ENCODE measurements around the gene TMEM132E. TPM values are rescaled to one million over a fixed set of nuclear protein-coding genes. Genes with fewer than 3 reads are reported as not detected.
A peak's percentile ranks its signal among the peaks of the same experiment; 100 is the strongest.

Gene TMEM132E
- total and polyA plus RNA-seq, 2 of the 4 experiments (the other 2 are of a cell fraction): not detected

- in situ Hi-C loops (cut with MboI; ENCODE audit: low sequenced_read_pairs): no loop called here
- Histone ChIP-seq H3K4me1 (ENCODE audit: control insufficient read depth, insufficient read depth, low read length) (no peaks in the 10 kb centered on the region), H4K5ac (ENCODE audit: low read depth, low read length) (no peak overlapping the region), H3K4me3 (ENCODE audit: insufficient read depth, low read depth, low read length) (no peak overlapping the region), H2BK20ac (ENCODE audit: low read depth, low read length) (no peak overlapping the region), H3K27me3 (ENCODE audit: control insufficient read depth, insufficient read depth, low read length) (no peaks in the 10 kb centered on the region; the same call in 1 of the 2 replicates), H3K9me3 (ENCODE audit: control insufficient read depth, insufficient read depth, low read length) (no peaks in the 10 kb centered on the region), H4K20me1 (ENCODE audit: insufficient read depth, low read length) (no peaks in the 10 kb centered on the region), H3K36me3 (ENCODE audit: control insufficient read depth, insufficient read depth, low read length) (no peaks in the 10 kb centered on the region), H3K14ac (replicated peaks; ENCODE audit: low read depth, low read length) (no peak overlapping the region), H2BK120ac (ENCODE audit: low read depth, low read length) (no peak overlapping the region), H3K4ac (ENCODE audit: low read depth, low read length) (no peak overlapping the region), H3K4me2 (ENCODE audit: low read depth, low read length) (no peak overlapping the region), H3K9ac (ENCODE audit: low read depth, low read length) (no peak overlapping the region), H3K9me1 (ENCODE audit: insufficient read depth, low read length) (no peaks in the 10 kb centered on the region), H3K23ac (ENCODE audit: low read depth, low read length) (no peak overlapping the region), H3K56ac (ENCODE audit: extremely low read depth, insufficient read depth, low read length) (no peak overlapping the region), H2AFZ (replicated peaks; ENCODE audit: low read length, poor library complexity) (no peak overlapping the region), H2BK5ac (ENCODE audit: low read depth, low read length, poor library complexity, severe bottlenecking) (no peak overlapping the region), H3K18ac (ENCODE audit: low read depth, low read length) (no peak overlapping the region), H4K8ac (ENCODE audit: low read depth in 2 of 2, low read length in 2 of 2) (no peak overlapping the region), H3K27ac (ENCODE audit: insufficient read depth, low read length) (no peak overlapping the region), H4K91ac (ENCODE audit: insufficient read depth, low read depth, low read length) (no peak overlapping the region), H2AK5ac (ENCODE audit: low read depth, low read length) (no peak overlapping the region), H2BK15ac (ENCODE audit: low read depth, low read length) (no peak overlapping the region), H2AK9ac (replicated peaks; ENCODE audit: low read depth, low read length, poor library complexity) (no peak overlapping the region), H3K79me1 (ENCODE audit: low read depth in 1 of 2, low read length in 2 of 2) (no peaks in the 10 kb centered on the region)
- intact Hi-C loops (cut with micrococcal nuclease): no loop called here
- dilution Hi-C loops (cut with HindIII; ENCODE audit: low sequenced_read_pairs, unreplicated experiment): no loop called here
- DNase-seq (no peak), ATAC-seq (ENCODE audit: low read depth) (no peak)
- POLR2A ChIA-PET (ENCODE audit: unreplicated experiment): no interaction called here
- CTCF ChIA-PET: no interaction called here
- no TSS peak for BruUV-seq (replicated peaks)
- TF ChIP-seq RCOR1 (IDR thresholded peaks at IDR 0.05; ENCODE audit: insufficient replicate concordance, low read length): no peak
- TF ChIP-seq, protein P1, sequence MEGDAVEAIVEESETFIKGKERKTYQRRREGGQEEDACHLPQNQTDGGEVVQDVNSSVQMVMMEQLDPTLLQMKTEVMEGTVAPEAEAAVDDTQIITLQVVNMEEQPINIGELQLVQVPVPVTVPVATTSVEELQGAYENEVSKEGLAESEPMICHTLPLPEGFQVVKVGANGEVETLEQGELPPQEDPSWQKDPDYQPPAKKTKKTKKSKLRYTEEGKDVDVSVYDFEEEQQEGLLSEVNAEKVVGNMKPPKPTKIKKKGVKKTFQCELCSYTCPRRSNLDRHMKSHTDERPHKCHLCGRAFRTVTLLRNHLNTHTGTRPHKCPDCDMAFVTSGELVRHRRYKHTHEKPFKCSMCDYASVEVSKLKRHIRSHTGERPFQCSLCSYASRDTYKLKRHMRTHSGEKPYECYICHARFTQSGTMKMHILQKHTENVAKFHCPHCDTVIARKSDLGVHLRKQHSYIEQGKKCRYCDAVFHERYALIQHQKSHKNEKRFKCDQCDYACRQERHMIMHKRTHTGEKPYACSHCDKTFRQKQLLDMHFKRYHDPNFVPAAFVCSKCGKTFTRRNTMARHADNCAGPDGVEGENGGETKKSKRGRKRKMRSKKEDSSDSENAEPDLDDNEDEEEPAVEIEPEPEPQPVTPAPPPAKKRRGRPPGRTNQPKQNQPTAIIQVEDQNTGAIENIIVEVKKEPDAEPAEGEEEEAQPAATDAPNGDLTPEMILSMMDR (conservative IDR thresholded peaks at IDR 0.05; ENCODE audit: low read depth, low read length): peak; percentile 9; the same call in 1 of the 2 replicates
- no CpG with 5 or more reads among the region's 2 CpGs for WGBS, 2 experiments (ENCODE audit: extremely low coverage in 2 of 2, insufficient read length in 1 of 2)
Observed at GRCh38 chr17:34562387-34562786, 17.0 kb upstream of the TMEM132E start.

All from IMR-90 (cell line).